A172 (cell line): ENCODE results near the gene RAPGEF2. TPM values are rescaled to one million over a fixed set of nuclear protein-coding genes. Genes with fewer than 3 reads are reported as not detected.

Source experiments
- DNase-seq: peaks from one replicate; pipeline ENCODE4 v3.0.0-alpha.2; 2015; ENCODE audit warnings: low spot score
- total RNA-seq: library from RNA; depleted of rRNA; stranded (reverse); fragments of >200 nt; shearing (Covaris generic); gene quantifications from 2 replicates; pipeline ENCODE4 v1.2.3, GENCODE V29; 2014

Gene RAPGEF2
- total RNA-seq, 1 experiment from 2014 or later = 30.0 TPM

DNA sequence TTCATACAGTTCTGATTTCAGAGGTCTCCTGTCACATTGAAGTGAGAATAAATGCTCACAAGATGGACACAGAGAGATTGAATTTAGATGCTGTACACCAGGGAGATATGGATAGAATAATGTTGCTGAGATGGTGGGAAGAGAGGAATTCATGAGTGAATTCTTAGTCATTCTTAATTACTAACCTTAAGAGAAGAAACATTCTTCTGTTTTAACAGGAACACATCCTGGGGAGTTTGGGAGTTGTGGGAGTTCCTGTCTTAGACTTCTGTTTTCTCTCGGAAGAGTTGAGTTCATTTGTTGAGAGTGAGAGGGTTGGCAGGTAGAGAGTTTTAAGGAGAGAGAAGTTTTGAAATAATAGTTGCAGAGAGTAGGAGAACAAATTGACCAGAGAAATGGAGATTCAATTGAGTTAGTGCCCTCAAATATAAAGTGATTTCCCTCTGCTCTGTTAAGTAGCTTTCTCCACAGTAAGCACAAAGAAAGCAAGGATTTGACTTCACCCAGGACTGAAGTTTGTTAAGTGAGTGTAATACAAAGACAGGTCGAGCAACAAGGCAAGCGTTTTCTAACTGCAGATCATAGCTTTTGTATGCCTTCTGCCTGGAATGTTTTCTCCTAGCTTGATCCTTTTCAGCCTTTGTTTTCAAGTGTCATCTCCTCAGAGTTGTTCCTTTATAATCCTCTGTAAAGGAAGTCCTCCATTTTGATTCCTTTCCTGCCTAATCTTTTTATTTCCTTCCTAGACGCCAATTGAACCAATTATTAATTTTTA, 205.9 kb downstream of the RAPGEF2 start:
- DNase-seq = peak; percentile 58

DNA sequence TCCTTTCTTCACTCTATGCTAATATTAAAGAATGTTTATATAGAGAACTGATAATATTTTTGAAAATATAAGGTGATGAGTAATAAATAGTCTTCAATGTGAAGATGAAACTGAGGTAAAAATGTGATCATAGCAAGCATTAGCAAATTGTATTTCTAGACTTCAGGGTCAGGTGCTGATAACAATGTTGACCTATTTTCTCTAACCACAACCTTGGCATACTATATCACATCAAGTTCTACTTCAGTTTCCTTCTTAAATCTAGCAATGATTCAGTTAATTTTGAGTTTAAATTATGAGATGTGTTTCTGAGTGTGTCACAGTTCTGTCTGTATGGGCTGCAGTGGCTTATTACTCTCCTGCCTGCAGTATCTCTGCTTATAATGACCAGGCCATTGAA, 209.4 kb downstream of the RAPGEF2 start:
- DNase-seq = no peak

DNA sequence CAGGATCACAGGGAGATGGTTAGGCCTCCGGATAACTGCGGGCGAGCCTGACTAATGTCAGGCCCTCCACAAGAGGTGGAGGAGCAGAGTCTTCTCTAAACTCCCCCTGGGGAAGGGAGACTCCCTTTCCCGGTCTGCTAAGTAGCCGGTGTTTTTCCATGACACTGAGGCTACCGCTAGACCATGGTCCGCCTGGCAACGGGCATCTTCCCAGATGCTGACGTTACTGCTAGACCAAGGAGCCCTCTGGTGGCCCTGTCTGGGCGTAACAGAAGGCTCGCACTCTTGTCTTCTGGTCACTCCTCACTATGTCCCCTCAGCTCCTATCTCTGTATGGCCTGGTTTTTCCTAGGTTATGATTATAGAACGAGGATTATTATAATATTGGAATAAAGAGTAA, 213.0 kb downstream of the RAPGEF2 start:
- DNase-seq = peak; percentile 43

DNA sequence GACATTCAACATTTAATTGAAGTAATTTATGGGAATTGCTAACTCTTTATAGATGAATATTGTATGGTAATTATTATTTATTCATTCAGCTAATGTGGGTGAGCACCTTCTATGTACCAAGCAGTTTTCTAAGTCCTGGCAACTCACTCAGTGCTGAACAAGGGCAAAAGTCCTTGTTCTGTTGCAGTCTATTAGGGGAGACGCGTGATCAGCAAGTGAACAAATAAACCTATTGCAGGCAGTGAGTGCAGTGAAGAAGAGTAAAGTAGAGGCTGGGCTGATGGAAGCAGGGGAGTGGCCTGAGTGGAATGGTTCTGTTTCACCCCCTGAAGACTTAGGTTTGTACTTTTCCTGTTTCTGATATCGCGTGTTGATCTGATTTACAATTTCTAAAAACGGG, 214.3 kb downstream of the RAPGEF2 start:
- no peak for DNase-seq

DNA sequence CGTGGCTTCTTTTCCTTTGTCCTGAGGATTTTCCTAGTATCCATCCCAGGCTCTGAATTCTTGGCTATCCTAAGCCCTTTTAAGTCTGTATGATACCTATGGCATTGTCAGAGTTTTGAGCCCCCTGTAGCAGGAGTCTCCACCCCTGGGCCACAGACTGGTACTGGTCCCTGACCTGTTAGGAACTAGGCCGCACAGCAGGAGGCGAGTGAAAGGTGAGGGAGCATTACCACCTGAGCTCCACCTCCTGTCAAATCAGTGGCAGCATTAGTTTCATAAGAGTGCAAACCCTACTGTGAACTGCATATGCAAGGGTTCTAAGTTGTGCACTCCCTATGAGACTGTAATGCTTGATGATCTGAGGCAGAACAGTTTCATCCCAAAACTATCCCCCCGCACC, 216.1 kb downstream of the RAPGEF2 start:
- DNase-seq = no peak

DNA sequence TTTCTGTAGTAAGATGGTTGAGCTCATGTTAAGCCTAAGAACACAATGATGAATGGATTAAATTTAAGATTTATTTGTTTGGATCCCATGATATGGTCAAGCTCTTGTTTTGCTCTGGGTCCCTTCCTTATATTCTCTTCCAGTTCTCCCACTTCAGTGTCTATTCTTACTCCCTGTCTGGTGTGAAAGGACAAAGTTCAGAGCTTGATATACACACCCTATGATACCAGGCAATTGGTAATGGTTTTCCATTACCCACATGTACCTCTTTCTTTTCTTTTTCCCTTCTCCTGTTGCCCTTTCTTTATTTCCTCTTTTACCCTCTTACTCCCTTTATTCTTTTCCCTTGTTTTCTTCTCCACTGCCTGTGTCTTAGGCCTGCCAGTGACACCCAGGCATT, 223.6 kb downstream of the RAPGEF2 start:
- DNase-seq = no peak

DNA sequence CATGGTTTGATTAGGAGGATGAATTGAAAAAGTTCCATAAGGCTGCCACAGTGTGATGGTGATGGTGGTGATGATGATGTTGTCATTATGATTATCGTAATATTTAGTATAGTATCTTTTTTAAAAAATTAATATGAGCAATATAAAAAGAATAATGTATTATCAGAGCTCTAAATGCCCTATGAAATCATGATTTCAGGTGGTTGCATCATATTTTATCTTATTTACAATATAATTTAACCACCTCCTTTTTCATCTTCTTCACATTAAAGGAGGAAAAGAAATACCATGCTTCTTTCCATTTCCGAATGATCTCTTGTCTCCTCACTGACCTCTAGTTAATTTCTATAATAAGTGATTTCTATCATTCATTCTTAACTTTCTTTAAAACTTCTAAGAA, 225.9 kb downstream of the RAPGEF2 start:
- no peak for DNase-seq

DNA sequence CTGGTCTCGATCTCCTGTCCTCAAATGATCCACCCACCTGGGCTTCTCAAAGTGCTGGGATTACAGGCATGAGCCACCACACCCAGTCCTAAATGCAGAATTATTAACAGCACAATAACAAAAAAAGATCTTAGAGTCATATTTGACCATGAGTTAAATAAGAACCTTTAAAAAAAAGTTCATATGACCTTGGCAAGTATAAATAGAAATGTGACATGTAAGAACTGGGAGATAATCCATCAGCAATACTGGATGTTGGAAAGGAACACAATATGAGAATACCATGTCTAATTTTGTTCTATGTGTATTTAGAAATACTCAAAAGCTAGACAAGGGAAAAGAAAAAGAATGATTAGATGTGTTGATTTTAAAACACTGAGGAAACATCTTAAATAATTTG, 231.6 kb downstream of the RAPGEF2 start:
- DNase-seq = no peak

DNA sequence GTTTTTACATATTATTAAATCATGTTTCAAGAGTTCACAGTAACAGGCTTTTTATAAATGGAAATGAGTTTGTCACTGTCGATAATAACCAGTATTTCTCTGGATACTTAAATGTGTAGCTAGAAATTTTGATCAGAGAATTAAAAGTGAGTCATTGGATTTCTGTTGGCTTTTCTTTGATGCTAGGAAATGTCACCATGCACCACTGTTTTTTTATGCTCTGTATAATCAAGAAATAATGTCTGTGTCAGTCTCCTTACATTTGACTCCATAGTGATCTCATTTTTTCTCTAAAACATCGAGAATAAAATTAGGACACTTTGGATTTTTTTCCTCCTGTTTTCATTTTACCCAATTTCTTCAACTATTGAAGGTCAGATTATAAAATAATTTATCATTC, 234.2 kb downstream of the RAPGEF2 start:
- DNase-seq = no peak

DNA sequence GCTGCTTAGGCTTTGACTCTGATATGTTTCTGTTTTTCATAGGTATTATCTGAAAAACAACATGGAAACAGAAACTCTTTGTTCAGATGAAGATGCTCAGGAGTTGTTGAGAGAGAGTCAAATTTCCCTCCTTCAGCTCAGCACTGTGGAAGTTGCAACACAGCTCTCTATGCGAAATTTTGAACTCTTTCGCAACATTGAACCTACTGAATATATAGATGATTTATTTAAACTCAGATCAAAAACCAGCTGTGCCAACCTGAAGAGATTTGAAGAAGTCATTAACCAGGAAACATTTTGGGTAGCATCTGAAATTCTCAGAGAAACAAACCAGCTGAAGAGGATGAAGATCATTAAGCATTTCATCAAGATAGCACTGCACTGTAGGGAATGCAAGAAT, 238.6 kb downstream of the RAPGEF2 start:
- DNase-seq = no peak

DNA sequence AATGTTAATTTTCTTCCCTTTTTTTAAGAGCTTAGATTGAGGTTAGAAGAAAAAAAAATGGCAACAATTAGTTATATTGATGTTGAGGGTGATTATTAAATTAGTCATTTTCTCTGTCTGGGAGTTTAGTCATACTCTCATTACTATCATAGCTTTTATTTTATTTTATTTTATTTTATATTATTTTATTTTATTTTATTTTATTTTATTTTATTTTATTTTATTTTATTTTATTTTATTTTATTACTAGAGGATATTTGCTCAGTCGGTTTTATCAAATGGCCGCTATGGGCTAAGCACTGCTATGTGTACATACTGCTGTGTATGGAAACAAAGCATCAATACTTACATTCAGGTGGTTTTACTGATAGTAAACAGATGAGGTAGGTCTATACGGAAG, 239.5 kb downstream of the RAPGEF2 start:
- DNase-seq = no peak

DNA sequence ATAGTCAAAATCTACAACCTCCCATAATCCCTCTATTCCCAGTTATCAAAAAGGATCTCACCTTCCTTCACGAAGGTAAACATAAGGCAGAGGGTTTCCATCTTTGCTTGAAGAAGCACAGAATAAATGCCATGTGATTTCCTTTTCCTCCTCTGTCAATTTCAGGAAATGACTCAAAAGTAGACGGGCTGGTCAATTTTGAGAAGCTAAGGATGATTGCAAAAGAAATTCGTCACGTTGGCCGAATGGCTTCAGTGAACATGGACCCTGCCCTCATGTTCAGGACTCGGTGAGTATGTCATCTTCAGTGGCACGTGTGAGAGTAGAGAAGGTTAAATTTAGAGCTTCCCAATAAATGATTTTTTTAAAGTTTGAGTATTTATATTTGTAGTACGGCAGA, 240.2 kb downstream of the RAPGEF2 start:
- no peak for DNase-seq

DNA sequence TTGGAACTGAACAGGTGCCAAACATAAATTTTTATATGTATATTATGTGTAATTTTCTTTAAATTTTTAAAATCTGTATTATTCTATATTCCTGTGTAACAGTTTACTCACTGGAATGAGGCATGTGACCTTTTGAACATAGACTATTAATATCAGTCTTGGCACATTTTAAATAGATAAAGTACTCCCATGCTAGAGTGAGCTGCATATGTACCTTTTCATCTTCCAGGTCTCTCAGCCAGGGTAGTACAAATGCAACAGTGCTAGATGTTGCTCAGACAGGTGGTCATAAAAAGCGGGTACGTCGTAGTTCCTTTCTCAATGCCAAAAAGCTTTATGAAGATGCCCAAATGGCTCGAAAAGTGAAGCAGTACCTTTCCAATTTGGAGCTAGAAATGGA, 242.0 kb downstream of the RAPGEF2 start:
- no peak for DNase-seq

DNA sequence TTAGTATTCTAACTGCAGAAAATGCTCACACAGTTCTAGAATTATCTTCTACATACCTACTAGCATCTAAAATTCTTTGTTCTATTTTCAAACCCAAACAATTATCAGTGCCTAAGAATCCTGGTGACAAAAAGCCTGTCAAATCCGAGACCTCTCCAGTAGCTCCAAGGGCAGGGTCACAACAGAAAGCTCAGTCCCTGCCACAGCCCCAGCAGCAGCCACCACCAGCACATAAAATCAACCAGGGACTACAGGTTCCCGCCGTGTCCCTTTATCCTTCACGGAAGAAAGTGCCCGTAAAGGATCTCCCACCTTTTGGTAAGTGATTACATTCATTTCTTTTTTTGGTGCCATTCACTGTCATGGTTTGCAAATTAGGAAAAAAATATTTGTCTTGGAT, 243.8 kb downstream of the RAPGEF2 start:
- DNase-seq = no peak

DNA sequence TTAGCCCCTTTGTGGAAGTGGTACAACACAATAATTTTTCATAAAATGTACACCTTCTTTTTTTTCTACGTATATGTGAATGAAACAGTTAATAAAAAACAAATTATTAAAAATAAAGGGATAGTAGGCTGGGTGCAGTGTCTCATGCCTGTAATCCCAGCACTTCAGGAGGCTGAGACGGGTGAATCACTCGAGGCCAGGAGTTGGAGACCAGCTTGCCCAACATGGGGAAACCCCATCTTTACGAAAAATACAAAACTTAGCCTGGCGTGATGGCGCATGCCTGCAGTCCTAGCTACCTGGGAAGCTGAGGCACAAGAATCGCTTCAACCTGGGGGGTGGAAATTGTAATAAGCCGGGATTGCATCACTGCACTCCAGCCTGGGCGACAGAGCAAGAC, 244.9 kb downstream of the RAPGEF2 start:
- DNase-seq = no peak

DNA sequence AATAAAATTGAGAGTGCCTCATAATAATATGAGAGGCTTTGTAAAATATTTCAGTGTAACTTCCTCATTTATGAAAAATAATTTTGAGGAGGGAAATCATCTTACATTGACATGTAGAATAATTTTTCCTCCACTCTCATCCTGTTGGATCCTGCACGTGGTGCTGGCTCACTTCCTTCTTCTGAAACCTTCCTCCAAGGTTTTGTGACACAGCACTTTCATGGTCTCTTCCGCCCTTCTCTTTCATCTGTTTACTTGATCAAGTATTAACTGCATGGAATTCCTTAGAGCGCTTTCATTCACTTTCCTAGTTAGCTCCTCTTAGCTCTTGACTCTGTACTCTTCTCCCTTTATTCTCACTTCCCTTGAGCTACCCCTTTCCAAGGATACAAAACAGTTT, 246.5 kb downstream of the RAPGEF2 start:
- no peak for DNase-seq

DNA sequence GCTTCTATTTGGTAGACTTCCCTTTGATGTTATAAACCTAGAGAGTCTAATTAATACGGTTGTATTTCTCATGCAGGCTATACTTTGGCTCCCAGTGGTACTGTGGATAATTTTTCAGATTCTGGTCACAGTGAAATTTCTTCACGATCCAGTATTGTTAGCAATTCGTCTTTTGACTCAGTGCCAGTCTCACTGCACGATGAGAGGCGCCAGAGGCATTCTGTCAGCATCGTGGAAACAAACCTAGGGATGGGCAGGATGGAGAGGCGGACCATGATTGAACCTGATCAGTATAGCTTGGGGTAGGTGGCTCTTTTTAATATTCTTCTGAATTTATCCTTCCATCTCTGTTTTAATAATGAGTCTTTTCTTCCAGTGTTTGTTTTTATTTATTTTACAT, 249.7 kb downstream of the RAPGEF2 start:
- no peak for DNase-seq

DNA sequence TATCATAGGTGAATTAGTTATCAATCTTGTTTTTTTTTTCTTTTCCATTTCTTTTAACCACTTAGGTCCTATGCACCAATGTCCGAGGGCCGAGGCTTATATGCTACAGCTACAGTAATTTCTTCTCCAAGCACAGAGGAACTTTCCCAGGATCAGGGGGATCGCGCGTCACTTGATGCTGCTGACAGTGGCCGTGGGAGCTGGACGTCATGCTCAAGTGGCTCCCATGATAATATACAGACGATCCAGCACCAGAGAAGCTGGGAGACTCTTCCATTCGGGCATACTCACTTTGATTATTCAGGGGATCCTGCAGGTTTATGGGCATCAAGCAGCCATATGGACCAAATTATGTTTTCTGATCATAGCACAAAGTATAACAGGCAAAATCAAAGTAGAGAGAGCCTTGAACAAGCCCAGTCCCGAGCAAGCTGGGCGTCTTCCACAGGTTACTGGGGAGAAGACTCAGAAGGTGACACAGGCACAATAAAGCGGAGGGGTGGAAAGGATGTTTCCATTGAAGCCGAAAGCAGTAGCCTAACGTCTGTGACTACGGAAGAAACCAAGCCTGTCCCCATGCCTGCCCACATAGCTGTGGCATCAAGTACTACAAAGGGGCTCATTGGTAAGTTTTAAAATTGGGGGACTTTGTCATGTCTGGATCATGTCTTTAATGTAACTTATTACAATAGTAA, 250.7 kb downstream of the RAPGEF2 start:
- DNase-seq = no peak

DNA sequence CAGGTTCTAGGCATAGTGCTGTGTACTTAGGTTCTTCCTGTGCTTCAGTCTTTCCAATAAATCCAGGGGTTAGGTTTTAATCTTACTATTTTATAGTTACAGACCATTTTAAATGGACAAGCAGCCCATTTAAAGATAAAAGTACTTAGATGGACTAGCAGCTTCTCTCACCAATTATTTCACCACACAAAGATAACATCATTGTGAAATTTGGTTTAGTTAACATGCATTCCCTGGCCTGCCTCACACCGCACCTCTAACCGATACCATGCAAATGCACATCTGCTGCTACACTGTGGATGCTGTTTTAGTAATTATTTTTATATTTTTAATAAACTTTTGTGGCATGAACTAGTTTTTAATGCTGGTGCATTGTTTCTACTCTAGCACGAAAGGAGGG, 252.6 kb downstream of the RAPGEF2 start:
- DNase-seq = no peak

DNA sequence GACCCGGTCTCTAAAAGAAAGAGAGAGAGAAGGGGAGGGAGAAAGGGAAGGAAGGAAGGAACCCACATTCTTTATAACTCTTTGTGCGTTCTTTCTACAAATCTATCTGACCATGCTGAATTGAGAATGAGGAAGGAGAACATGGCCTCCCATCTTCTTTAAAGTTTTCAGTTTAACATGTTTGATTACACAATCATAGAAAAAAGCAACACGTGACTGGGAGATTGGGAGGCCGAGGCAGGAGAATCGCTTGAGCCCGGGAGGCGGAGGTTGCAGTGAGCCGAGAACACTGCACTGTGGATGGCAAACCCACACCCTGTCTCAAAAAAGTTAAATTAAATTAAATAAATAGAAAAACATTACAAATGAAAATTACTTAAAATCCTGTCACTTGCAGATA, 254.5 kb downstream of the RAPGEF2 start:
- DNase-seq = no peak

DNA sequence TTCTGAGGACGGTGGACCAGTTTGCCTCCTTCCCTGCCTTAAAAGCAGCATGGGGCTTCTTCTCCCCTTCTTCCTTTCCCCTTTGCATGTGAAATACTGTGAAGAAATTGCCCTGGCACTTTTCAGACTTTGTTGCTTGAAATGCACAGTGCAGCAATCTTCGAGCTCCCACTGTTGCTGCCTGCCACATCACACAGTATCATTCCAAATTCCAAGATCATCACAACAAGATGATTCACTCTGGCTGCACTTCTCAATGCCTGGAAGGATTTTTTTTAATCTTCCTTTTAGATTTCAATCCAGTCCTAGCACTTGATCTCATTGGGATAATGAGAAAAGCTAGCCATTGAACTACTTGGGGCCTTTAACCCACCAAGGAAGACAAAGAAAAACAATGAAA, 255.3 kb downstream of the RAPGEF2 start:
- peak; percentile 45 for DNase-seq

DNA sequence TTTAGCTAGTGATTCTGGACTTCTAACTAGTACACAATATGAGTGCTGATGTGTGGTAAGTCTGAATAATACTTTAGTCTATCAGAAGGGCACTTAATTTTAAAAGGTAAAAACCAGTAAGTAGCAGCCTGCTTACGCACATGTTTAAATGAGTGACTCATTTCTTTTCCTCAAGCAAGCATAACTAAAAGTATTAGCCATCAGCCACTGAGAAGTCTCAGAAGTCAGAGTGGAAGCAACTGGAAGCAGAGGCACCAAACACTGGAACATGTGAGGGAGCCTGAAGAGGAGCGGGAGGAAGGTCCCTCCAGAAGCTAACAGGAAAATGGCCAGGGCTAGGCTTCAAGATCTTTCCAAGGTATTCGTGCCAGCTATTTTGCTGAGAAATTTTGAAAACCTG, 257.7 kb downstream of the RAPGEF2 start:
- peak; percentile 74 for DNase-seq

DNA sequence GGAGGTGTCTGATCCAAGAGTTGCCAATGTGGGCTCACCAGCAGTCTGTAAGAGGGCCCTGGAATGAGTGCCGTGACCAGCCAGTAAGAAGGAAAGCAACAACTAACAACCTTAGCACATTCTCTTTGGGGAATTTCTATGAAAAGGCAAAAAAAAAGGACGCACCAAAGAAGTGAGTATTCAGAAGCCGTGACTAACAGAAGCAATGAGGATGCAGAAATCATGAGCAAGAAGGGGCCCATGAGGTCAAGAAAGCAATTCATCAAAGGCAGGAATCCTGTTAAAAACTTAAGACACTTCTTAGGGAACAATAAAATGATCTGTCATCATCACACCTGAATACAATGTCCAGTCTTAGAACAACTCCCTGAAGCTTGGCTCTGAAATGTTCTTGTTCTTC, 260.5 kb downstream of the RAPGEF2 start:
- no peak for DNase-seq
